GM12875 (cell line): ENCODE results near the gene ST6GAL1.

Experiments used
- H3K4me3 ChIP-seq: one replicate; pipeline ENCODE4 v1.5.1; 2011; ENCODE audit warnings: low read depth, low read length, control low read depth
- TF ChIP-seq, protein P1 (sequence below): IDR thresholded peaks from 2 replicates; pipeline ENCODE4 v1.5.1; 2011; ENCODE audit warnings: low read depth, mild to moderate bottlenecking, control low read depth, inconsistent platforms, low read length, moderate library complexity, borderline replicate concordance; ENCODE audit not compliant: insufficient read depth

Gene ST6GAL1

GRCh38 chr3:187088701-187089100, 158.4 kb downstream of the ST6GAL1 start:
- H3K4me3 ChIP-seq: no peak overlapping the region
- TF ChIP-seq, protein P1, sequence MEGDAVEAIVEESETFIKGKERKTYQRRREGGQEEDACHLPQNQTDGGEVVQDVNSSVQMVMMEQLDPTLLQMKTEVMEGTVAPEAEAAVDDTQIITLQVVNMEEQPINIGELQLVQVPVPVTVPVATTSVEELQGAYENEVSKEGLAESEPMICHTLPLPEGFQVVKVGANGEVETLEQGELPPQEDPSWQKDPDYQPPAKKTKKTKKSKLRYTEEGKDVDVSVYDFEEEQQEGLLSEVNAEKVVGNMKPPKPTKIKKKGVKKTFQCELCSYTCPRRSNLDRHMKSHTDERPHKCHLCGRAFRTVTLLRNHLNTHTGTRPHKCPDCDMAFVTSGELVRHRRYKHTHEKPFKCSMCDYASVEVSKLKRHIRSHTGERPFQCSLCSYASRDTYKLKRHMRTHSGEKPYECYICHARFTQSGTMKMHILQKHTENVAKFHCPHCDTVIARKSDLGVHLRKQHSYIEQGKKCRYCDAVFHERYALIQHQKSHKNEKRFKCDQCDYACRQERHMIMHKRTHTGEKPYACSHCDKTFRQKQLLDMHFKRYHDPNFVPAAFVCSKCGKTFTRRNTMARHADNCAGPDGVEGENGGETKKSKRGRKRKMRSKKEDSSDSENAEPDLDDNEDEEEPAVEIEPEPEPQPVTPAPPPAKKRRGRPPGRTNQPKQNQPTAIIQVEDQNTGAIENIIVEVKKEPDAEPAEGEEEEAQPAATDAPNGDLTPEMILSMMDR: no peak

DNA sequence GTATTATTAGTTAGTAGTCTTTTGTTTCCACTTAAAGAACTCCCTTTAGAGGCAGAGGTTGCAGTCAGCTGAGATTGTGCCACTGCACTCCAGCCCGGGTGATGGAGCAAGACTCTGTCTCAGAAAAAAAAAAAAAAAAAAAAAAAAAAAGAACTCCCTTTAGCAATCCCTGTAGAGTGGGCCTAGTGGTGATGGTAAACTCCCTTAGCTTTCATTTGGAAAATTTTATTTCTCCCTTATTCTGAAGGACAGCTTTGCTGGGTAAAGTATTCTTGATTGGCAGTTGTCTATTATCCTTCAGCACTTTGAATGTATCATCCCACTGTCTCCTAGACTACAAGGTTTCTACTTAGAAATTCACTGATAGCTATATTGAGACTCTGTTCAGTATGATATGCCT, 163.0 kb downstream of the ST6GAL1 start:
- H3K4me3 ChIP-seq: no peak overlapping the region
- TF ChIP-seq, protein P1: no peak

DNA sequence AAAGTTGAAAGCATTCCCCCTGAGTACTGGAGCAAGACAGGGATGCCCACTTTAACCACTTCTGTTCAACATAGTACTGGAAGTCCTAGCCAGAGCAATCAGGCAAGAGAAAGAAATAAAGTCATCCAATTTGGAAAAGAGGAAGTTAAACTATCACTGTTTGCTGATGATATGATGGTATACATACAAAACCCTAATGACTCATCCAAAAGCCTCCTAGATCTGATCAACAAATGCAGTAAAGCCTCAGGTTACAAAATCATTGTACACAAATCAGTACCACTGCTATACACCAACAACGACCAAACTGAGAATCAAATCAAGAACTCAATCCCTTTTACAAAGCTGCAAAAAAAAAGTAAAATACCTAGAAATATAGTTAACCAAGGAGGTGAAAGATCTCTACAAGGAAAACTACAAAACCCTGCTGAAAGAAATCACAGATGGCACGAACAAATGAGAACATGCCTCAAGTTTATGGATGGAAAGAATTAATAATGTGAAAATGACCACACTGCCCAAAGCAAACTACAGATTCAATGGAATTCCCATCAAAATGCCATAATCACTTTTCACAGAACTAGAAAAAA, 168.7 kb downstream of the ST6GAL1 start:
- no peak overlapping the region for H3K4me3 ChIP-seq
- TF ChIP-seq, protein P1: no peak

DNA sequence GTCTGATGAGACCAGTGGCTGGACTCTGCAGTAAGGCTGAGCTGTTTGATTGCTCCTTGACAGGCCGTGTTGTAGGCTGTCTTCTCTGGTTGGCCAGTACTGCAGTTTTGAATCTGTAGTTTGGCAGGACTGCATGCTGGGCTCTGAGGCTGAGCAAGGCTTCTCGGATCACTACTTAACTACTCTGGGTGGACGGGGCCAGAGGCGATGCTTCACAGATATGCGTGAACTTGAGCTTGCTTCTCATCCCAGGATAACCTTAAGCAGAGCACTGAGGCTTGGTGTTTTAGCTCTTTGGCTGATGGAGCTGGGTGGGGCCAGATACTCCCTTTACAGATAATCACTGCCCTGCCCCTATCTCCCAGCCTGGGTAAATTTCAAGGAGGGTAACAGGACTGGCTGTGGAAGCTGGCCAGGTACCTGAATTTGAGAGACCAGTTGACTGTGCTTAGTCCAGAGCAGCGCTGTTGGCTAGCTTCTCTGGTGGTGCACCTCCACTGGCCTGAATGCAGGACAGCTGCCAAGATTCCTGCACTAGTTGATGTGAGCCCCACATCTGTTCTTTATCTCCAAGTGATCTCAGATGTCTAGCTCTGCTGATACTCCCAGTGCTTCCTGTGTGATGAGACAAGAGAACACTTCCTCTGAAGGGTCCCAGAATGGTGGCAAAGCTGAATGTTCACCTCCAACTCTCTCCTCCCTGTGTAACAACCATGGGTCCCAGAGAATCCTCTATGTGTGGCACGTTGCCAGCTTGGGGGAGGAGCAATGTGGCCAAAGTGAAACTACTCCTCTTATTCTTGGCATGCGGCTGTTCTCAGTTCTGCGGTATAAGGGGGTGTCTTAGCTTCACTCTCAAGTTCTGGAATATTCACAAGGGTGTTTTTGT, 171.1 kb downstream of the ST6GAL1 start:
- TF ChIP-seq, protein P1: no peak
- H3K4me3 ChIP-seq: no peak overlapping the region

GRCh38 chr3:187102073-187102634, 171.8 kb downstream of the ST6GAL1 start:
- TF ChIP-seq, protein P1: no peak
- H3K4me3 ChIP-seq: no peak overlapping the region

GRCh38 chr3:187103251-187103650, 172.9 kb downstream of the ST6GAL1 start:
- TF ChIP-seq, protein P1: no peak
- no peak overlapping the region for H3K4me3 ChIP-seq

- TF ChIP-seq, protein P1: no peak
- no peak overlapping the region for H3K4me3 ChIP-seq
These were observed 174.0 kb downstream of the ST6GAL1 start for GRCh38 chr3:187104342-187104741.
